IMR-90 (cell line): Measurements from ENCODE around the gene EFHC1.

Experiments
- POLR2A ChIP-seq: IDR thresholded peaks from 2 replicates; pipeline ENCODE4 v1.6.1; 2012; ENCODE audit warnings: mild to moderate bottlenecking, low read depth, low read length
- RAD21 ChIP-seq: IDR thresholded peaks from 2 replicates; pipeline ENCODE4 v1.6.1; 2012; ENCODE audit warnings: low read length, improper control_type of control experiment
- SMC3 ChIP-seq: fragments of 150-350 bp; IDR thresholded peaks from 2 replicates; pipeline ENCODE4 v1.6.1; 2016; ENCODE audit warnings: low read depth, mild to moderate bottlenecking, antibody characterized with exemption, low read length, moderate library complexity
- TF ChIP-seq, protein P1 (sequence below): conservative IDR thresholded peaks from 2 replicates; pipeline ENCODE4 v1.5.1; 2012; ENCODE audit warnings: mild to moderate bottlenecking, low read depth, low read length, improper control_type of control experiment
- TF ChIP-seq, protein P2 (sequence below): fragments of 150-350 bp; IDR thresholded peaks from 2 replicates; pipeline ENCODE4 v1.6.1; 2017; ENCODE audit warnings: mild to moderate bottlenecking, antibody characterized with exemption, low read length, low read depth

DNA sequence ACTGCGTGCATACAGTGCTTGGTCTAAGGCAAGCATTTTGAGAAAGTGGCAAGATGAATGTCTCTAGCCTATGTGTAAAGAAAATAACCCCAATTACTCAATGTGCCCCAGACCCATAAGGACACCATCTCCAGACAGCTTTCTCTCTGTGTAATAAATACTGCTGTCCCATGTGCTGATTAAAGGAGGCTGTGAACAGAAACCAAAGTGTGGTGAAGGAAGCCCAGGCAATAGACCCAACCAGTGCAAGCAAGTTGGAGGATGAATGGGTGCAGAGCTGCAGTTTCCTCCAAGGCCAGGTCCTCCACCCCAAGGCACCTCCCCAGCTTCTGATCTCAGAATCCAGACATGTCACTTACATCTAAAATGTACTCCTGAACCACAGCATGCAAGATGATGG is 96.1 kb downstream of the EFHC1 start:
- TF ChIP-seq, protein P1, sequence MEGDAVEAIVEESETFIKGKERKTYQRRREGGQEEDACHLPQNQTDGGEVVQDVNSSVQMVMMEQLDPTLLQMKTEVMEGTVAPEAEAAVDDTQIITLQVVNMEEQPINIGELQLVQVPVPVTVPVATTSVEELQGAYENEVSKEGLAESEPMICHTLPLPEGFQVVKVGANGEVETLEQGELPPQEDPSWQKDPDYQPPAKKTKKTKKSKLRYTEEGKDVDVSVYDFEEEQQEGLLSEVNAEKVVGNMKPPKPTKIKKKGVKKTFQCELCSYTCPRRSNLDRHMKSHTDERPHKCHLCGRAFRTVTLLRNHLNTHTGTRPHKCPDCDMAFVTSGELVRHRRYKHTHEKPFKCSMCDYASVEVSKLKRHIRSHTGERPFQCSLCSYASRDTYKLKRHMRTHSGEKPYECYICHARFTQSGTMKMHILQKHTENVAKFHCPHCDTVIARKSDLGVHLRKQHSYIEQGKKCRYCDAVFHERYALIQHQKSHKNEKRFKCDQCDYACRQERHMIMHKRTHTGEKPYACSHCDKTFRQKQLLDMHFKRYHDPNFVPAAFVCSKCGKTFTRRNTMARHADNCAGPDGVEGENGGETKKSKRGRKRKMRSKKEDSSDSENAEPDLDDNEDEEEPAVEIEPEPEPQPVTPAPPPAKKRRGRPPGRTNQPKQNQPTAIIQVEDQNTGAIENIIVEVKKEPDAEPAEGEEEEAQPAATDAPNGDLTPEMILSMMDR = no peak
- TF ChIP-seq POLR2A (no peak), RAD21 (no peak), SMC3 (no peak)
- TF ChIP-seq, protein P2, sequence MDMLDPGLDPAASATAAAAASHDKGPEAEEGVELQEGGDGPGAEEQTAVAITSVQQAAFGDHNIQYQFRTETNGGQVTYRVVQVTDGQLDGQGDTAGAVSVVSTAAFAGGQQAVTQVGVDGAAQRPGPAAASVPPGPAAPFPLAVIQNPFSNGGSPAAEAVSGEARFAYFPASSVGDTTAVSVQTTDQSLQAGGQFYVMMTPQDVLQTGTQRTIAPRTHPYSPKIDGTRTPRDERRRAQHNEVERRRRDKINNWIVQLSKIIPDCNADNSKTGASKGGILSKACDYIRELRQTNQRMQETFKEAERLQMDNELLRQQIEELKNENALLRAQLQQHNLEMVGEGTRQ = no peak
